ES-I3 (cell line): ENCODE results near the gene PEX7.

Source experiments
- H3K36me3 ChIP-seq: 2 replicates; pipeline ENCODE4 v1.6.1; 2013; ENCODE audit warnings: mild to moderate bottlenecking, low read length, control low read depth, moderate library complexity; ENCODE audit not compliant: insufficient read depth
- H3K4me1 ChIP-seq: 2 replicates; pipeline ENCODE4 v1.6.1; 2013; ENCODE audit warnings: mild to moderate bottlenecking, control low read depth, low read length; ENCODE audit not compliant: insufficient read depth
- H3K9ac ChIP-seq: 2 replicates; pipeline ENCODE4 v1.6.1; 2013; ENCODE audit warnings: low read depth, mild to moderate bottlenecking, low read length, moderate library complexity
- H3K9me3 ChIP-seq: 2 replicates; pipeline ENCODE4 v1.6.1; 2013; ENCODE audit warnings: mild to moderate bottlenecking, low read length, moderate library complexity; ENCODE audit not compliant: control insufficient read depth, insufficient read depth

Gene PEX7

GRCh38 chr6:136822376-136823127 is at the start of gene PEX7:
Gene PEX7, plus strand, starts transcription at chr6:136822592. Its CDS starts 74 bp downstream, at chr6:136822666.
- H3K9ac ChIP-seq = peak within 1 kb of the TSS; percentile 68

GRCh38 chr6:136772685-136773472 is 49.5 kb upstream of the PEX7 start:
- peaks cover 11% of the 10 kb centered on the region for H3K4me1 ChIP-seq

More at GRCh38 chr6:136822376-136823127, at the start of gene PEX7:
- Histone ChIP-seq H3K9me3 (no peaks in the 10 kb centered on the region), H3K4me1 (no peaks in the 10 kb centered on the region), H3K36me3 (peaks cover 5% of the 10 kb centered on the region; the same call in 1 of the 2 replicates)

GRCh38 chr6:136773473-136773796 is 49.0 kb upstream of the PEX7 start:
- Histone ChIP-seq H3K36me3 (no peaks in the 10 kb centered on the region), H3K4me1 (peaks cover 11% of the 10 kb centered on the region), H3K9ac (no peak overlapping the region), H3K9me3 (no peaks in the 10 kb centered on the region)

More at GRCh38 chr6:136772685-136773472, 49.5 kb upstream of the PEX7 start:
- H3K36me3 ChIP-seq = no peaks in the 10 kb centered on the region
- no peak overlapping the region for H3K9ac ChIP-seq
- H3K9me3 ChIP-seq = no peaks in the 10 kb centered on the region

GRCh38 chr6:136774228-136775041 is 48.0 kb upstream of the PEX7 start:
- H3K9ac ChIP-seq = no peak overlapping the region
- no peaks in the 10 kb centered on the region for H3K9me3 ChIP-seq
- peaks cover 11% of the 10 kb centered on the region for H3K4me1 ChIP-seq
- H3K36me3 ChIP-seq = no peaks in the 10 kb centered on the region

GRCh38 chr6:136775081-136775480 is 47.3 kb upstream of the PEX7 start:
- Histone ChIP-seq H3K36me3 (no peaks in the 10 kb centered on the region), H3K4me1 (peaks cover 11% of the 10 kb centered on the region), H3K9ac (no peak overlapping the region), H3K9me3 (no peaks in the 10 kb centered on the region)

GRCh38 chr6:136775548-136775947 is 46.8 kb upstream of the PEX7 start:
- H3K4me1 ChIP-seq = peaks cover 11% of the 10 kb centered on the region
- H3K36me3 ChIP-seq = no peaks in the 10 kb centered on the region
- H3K9ac ChIP-seq = no peak overlapping the region
- H3K9me3 ChIP-seq = no peaks in the 10 kb centered on the region

- Histone ChIP-seq H3K36me3 (no peaks in the 10 kb centered on the region), H3K9ac (no peak overlapping the region), H3K4me1 (peaks cover 11% of the 10 kb centered on the region), H3K9me3 (no peaks in the 10 kb centered on the region)
Measured at GRCh38 chr6:136777651-136778050, 44.7 kb upstream of the PEX7 start.

GRCh38 chr6:136779682-136780081 is 42.7 kb upstream of the PEX7 start:
- Histone ChIP-seq H3K9ac (no peak overlapping the region), H3K9me3 (no peaks in the 10 kb centered on the region), H3K4me1 (0 out of 2 replicates have a peak, but pooled peaks cover under 1% of the 10 kb centered on the region), H3K36me3 (no peaks in the 10 kb centered on the region)

GRCh38 chr6:136780972-136781371 is 41.4 kb upstream of the PEX7 start:
- Histone ChIP-seq H3K9me3 (no peaks in the 10 kb centered on the region), H3K9ac (no peak overlapping the region), H3K4me1 (no peaks in the 10 kb centered on the region), H3K36me3 (no peaks in the 10 kb centered on the region)

- no peak overlapping the region for H3K9ac ChIP-seq
- H3K36me3 ChIP-seq = no peaks in the 10 kb centered on the region
- H3K4me1 ChIP-seq = no peaks in the 10 kb centered on the region
- no peaks in the 10 kb centered on the region for H3K9me3 ChIP-seq
Measured at GRCh38 chr6:136782021-136782770, 40.2 kb upstream of the PEX7 start.

GRCh38 chr6:136783021-136783420 is 39.4 kb upstream of the PEX7 start:
- no peaks in the 10 kb centered on the region for H3K36me3 ChIP-seq

GRCh38 chr6:136783495-136784270 is 38.7 kb upstream of the PEX7 start:
- Histone ChIP-seq H3K9me3 (no peaks in the 10 kb centered on the region), H3K9ac (no peak overlapping the region), H3K36me3 (no peaks in the 10 kb centered on the region), H3K4me1 (no peaks in the 10 kb centered on the region)

More at GRCh38 chr6:136783021-136783420, 39.4 kb upstream of the PEX7 start:
- Histone ChIP-seq H3K9me3 (no peaks in the 10 kb centered on the region), H3K4me1 (no peaks in the 10 kb centered on the region), H3K9ac (no peak overlapping the region)

GRCh38 chr6:136784271-136784664 is 38.1 kb upstream of the PEX7 start:
- Histone ChIP-seq H3K36me3 (no peaks in the 10 kb centered on the region), H3K9ac (no peak overlapping the region), H3K9me3 (no peaks in the 10 kb centered on the region), H3K4me1 (no peaks in the 10 kb centered on the region)
